A673 (cell line): ENCODE data around the gene UTP4. TPM values are rescaled to one million over a fixed set of nuclear protein-coding genes. Genes with fewer than 3 reads are reported as not detected.

ENCODE experiments used
- BruUV-seq: library from RNA; stranded (reverse); fragments of 400-500 nt; replicated peaks from 2 replicates; lab custom pipeline; 2021; lab: Mats Ljungman, UMichigan
- CTCF ChIA-PET: fragments of 300-600 bp; sonication (Branson Sonifier 250); formaldehyde crosslinking; loops from one replicate; lab custom pipeline; 2022; ENCODE audit warnings: antibody characterized with exemption; lab: Charles Lee
- POLR2A ChIA-PET: fragments of 300-600 bp; sonication (Branson Sonifier 250); formaldehyde crosslinking; loops from one replicate; lab custom pipeline; 2022; ENCODE audit warnings: antibody characterized with exemption; ENCODE audit not compliant: low non-redundant PET; lab: Charles Lee
- DNase-seq: peaks from one replicate; pipeline ENCODE4 v3.0.0-alpha.2; 2015; ENCODE audit warnings: low spot score
- H3K27ac ChIP-seq: fragments of 200-600 bp; sonication (generic); 2 replicates; pipeline ENCODE4 v1.5.1; 2016; ENCODE audit warnings: mixed run types, low read depth, mild to moderate bottlenecking, mixed read lengths, antibody characterized with exemption, low read length; ENCODE audit not compliant: poor library complexity, severe bottlenecking
- H3K27me3 ChIP-seq: fragments of 200-600 bp; sonication (generic); replicated peaks from 2 replicates; pipeline ENCODE4 v1.6.1; 2017; ENCODE audit warnings: mixed run types, low read depth, mild to moderate bottlenecking, mixed read lengths, antibody characterized with exemption, low read length; ENCODE audit not compliant: insufficient read depth, poor library complexity
- H3K36me3 ChIP-seq: fragments of 200-600 bp; sonication (generic); 2 replicates; pipeline ENCODE4 v1.6.1; 2016; ENCODE audit warnings: mixed run types, mild to moderate bottlenecking, mixed read lengths, antibody characterized with exemption, low read length; ENCODE audit not compliant: insufficient read depth, poor library complexity, severe bottlenecking
- H3K4me1 ChIP-seq: fragments of 200-600 bp; sonication (generic); 2 replicates; pipeline ENCODE4 v1.6.1; 2017; ENCODE audit warnings: mixed run types, mild to moderate bottlenecking, mixed read lengths, antibody characterized with exemption, low read length; ENCODE audit not compliant: insufficient read depth, poor library complexity, severe bottlenecking
- H3K4me3 ChIP-seq: fragments of 200-600 bp; sonication (generic); 2 replicates; pipeline ENCODE4 v1.5.1; 2016; ENCODE audit warnings: low read depth, mixed run types, mild to moderate bottlenecking, mixed read lengths, low read length; ENCODE audit not compliant: poor library complexity, severe bottlenecking
- H3K9me3 ChIP-seq: fragments of 200-600 bp; sonication (generic); 2 replicates; pipeline ENCODE4 v1.6.1; 2016; ENCODE audit warnings: mixed run types, low read depth, mild to moderate bottlenecking, mixed read lengths, antibody characterized with exemption, low read length; ENCODE audit not compliant: poor library complexity, severe bottlenecking
- EZH2 ChIP-seq: fragments of 200-600 bp; sonication (generic); IDR thresholded peaks from 2 replicates; pipeline ENCODE4 v1.6.1; 2017; ENCODE audit warnings: borderline replicate concordance, low read depth, mild to moderate bottlenecking, mixed read lengths, antibody characterized with exemption, low read length; ENCODE audit not compliant: poor library complexity, severe bottlenecking
- intact Hi-C: fragments of 100-400 bp; cut with micrococcal nuclease; formaldehyde crosslinking; loops from one replicate; pipeline ENCODE4 v1.10.0; 2022; ENCODE audit not compliant: unreplicated experiment
- total RNA-seq: library from RNA; stranded (reverse); gene quantifications from 2 replicates; pipeline ENCODE4 v1.2.3, GENCODE V29; 2021
- TF ChIP-seq, protein P1 (sequence below): fragments of 300-800, 200-600 bp; sonication (generic); conservative IDR thresholded peaks from 2 replicates; pipeline ENCODE4 v1.5.1; 2017; ENCODE audit warnings: low read depth, mild to moderate bottlenecking, antibody characterized with exemption, low read length, moderate library complexity, mixed read lengths

UTP4 gene
- total RNA-seq, 1 experiment from 2014 or later, result 146 TPM

DNA sequence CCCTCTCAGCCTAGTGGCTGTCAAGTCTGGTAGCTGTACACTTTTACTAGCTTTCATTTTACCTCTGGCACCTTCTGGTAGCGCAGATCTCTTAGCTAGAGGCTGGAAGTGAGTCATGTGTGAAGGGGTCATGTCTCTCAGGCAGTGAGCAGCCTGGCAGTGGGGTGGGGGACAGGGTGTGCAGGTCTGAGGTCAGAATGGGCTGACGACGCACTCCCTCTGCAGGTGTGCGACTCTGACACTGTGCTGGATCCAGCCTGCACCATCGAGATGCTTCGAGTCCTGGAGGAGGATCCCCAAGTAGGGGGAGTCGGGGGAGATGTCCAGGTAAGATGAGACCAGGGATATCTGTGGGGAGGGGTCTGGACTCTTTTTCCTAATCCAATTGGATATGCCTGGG is 19.2 kb upstream of the UTP4 start:
- Histone ChIP-seq H3K36me3 (peaks cover 18% of the 10 kb centered on the region), H3K27ac (no peak overlapping the region), H3K27me3 (no peaks in the 10 kb centered on the region), H3K4me3 (no peak overlapping the region), H3K4me1 (no peaks in the 10 kb centered on the region), H3K9me3 (no peaks in the 10 kb centered on the region)
- intact Hi-C loops, result no loop called here
- DNase-seq, result no peak
- no TSS peak for BruUV-seq
- POLR2A ChIA-PET, result no interaction called here
- CTCF ChIA-PET, result interaction anchor here (0.8 to 1.0 kb wide), 2 partner anchors 11 to 147 kb away, joined by 3 to 10 read pairs; no protein-coding TSS in a partner anchor
- TF ChIP-seq EZH2, result no peak
- TF ChIP-seq, protein P1, sequence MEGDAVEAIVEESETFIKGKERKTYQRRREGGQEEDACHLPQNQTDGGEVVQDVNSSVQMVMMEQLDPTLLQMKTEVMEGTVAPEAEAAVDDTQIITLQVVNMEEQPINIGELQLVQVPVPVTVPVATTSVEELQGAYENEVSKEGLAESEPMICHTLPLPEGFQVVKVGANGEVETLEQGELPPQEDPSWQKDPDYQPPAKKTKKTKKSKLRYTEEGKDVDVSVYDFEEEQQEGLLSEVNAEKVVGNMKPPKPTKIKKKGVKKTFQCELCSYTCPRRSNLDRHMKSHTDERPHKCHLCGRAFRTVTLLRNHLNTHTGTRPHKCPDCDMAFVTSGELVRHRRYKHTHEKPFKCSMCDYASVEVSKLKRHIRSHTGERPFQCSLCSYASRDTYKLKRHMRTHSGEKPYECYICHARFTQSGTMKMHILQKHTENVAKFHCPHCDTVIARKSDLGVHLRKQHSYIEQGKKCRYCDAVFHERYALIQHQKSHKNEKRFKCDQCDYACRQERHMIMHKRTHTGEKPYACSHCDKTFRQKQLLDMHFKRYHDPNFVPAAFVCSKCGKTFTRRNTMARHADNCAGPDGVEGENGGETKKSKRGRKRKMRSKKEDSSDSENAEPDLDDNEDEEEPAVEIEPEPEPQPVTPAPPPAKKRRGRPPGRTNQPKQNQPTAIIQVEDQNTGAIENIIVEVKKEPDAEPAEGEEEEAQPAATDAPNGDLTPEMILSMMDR, result no peak

DNA sequence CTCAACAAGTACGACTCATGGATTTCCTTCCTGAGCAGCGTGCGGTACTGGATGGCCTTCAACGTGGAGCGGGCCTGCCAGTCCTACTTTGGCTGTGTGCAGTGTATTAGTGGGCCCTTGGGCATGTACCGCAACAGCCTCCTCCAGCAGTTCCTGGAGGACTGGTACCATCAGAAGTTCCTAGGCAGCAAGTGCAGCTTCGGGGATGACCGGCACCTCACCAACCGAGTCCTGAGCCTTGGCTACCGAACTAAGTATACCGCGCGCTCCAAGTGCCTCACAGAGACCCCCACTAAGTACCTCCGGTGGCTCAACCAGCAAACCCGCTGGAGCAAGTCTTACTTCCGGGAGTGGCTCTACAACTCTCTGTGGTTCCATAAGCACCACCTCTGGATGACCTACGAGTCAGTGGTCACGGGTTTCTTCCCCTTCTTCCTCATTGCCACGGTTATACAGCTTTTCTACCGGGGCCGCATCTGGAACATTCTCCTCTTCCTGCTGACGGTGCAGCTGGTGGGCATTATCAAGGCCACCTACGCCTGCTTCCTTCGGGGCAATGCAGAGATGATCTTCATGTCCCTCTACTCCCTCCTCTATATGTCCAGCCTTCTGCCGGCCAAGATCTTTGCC is 18.0 kb upstream of the UTP4 start:
- H3K4me1 ChIP-seq, result no peaks in the 10 kb centered on the region
- DNase-seq, result no peak
- no peaks in the 10 kb centered on the region for H3K9me3 ChIP-seq
- ChIA-PET CTCF (no interaction called here), POLR2A (interaction anchor here (0.5 kb wide), 1 partner anchor 19 kb away, joined by 4 read pairs; no protein-coding TSS in a partner anchor)
- peaks cover 30% of the 10 kb centered on the region for H3K36me3 ChIP-seq
- intact Hi-C loops, result no loop called here
- no peaks in the 10 kb centered on the region for H3K27me3 ChIP-seq
- no peak overlapping the region for H3K27ac ChIP-seq
- H3K4me3 ChIP-seq, result no peak overlapping the region
- BruUV-seq, result no TSS peak
- TF ChIP-seq, protein P1, result no peak
- TF ChIP-seq EZH2, result no peak

DNA sequence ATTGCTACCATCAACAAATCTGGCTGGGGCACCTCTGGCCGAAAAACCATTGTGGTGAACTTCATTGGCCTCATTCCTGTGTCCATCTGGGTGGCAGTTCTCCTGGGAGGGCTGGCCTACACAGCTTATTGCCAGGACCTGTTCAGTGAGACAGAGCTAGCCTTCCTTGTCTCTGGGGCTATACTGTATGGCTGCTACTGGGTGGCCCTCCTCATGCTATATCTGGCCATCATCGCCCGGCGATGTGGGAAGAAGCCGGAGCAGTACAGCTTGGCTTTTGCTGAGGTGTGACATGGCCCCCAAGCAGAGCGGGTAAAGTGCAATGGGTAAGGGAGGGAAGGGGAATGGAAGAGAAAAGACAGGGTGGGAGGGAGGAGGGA is 17.5 kb upstream of the UTP4 start:
- CTCF ChIA-PET, result no interaction called here
- no peak overlapping the region for H3K4me3 ChIP-seq
- H3K27ac ChIP-seq, result no peak overlapping the region
- no peaks in the 10 kb centered on the region for H3K27me3 ChIP-seq
- no TSS peak for BruUV-seq
- POLR2A ChIA-PET, result interaction anchor here (0.5 kb wide), 1 partner anchor 18 kb away, joined by 4 read pairs; no protein-coding TSS in a partner anchor
- intact Hi-C loops, result no loop called here
- TF ChIP-seq, protein P1, result no peak
- TF ChIP-seq EZH2, result no peak
- H3K9me3 ChIP-seq, result no peaks in the 10 kb centered on the region
- no peaks in the 10 kb centered on the region for H3K4me1 ChIP-seq
- peaks cover 35% of the 10 kb centered on the region for H3K36me3 ChIP-seq
- no peak for DNase-seq
